ENCODE results near the gene MTHFR. TPM values are rescaled to one million over a fixed set of nuclear protein-coding genes. Genes with fewer than 3 reads are reported as not detected.

The MTHFR gene
- total RNA-seq = 21.6 and 23.5 TPM in 2 replicates

GRCh38 chr1:11805422-11806306 lies at the start of gene MTHFR, which contains the start of gene CLCN6:
Gene MTHFR (minus strand): TSS chr1:11805964. CDS start chr1:11803116, 2,848 bp downstream.
Gene CLCN6 (plus strand): TSS chr1:11806191. CDS start chr1:11806263, 72 bp downstream.
- no peak for TF ChIP-seq CTCF (IDR thresholded peaks at IDR 0.05; ENCODE audit: insufficient read depth, low read depth, low read length)
- peak; percentile 99 for DNase-seq (ENCODE audit: low read depth)
- H3K4me3 ChIP-seq (ENCODE audit: low read depth, low read length) = peak within 1 kb of the TSS; percentile 89

- no peak overlapping the region for H3K4me3 ChIP-seq (ENCODE audit: low read depth, low read length)
- no peak for DNase-seq (ENCODE audit: low read depth)
- no peak for TF ChIP-seq CTCF (IDR thresholded peaks at IDR 0.05; ENCODE audit: insufficient read depth, low read depth, low read length)
These were observed 49.7 kb upstream of the MTHFR start for GRCh38 chr1:11855430-11855829.

- no peak for TF ChIP-seq CTCF (IDR thresholded peaks at IDR 0.05; ENCODE audit: insufficient read depth, low read depth, low read length)
- DNase-seq (ENCODE audit: low read depth) = no peak
- H3K4me3 ChIP-seq (ENCODE audit: low read depth, low read length) = no peak overlapping the region
These were observed 48.8 kb upstream of the MTHFR start for GRCh38 chr1:11854519-11854918.

- TF ChIP-seq CTCF (IDR thresholded peaks at IDR 0.05; ENCODE audit: insufficient read depth, low read depth, low read length) = no peak
- no peak overlapping the region for H3K4me3 ChIP-seq (ENCODE audit: low read depth, low read length)
- DNase-seq (ENCODE audit: low read depth) = no peak
These were observed 45.4 kb upstream of the MTHFR start for GRCh38 chr1:11851180-11851579.

GRCh38 chr1:11850156-11850555 lies 44.4 kb upstream of the MTHFR start:
- no peak for DNase-seq (ENCODE audit: low read depth)
- H3K4me3 ChIP-seq (ENCODE audit: low read depth, low read length) = no peak overlapping the region
- no peak for TF ChIP-seq CTCF (IDR thresholded peaks at IDR 0.05; ENCODE audit: insufficient read depth, low read depth, low read length)

GRCh38 chr1:11848373-11848700 lies 42.6 kb upstream of the MTHFR start:
- DNase-seq (ENCODE audit: low read depth) = no peak
- TF ChIP-seq CTCF (IDR thresholded peaks at IDR 0.05; ENCODE audit: insufficient read depth, low read depth, low read length) = no peak
- no peak overlapping the region for H3K4me3 ChIP-seq (ENCODE audit: low read depth, low read length)

All from fibroblast of villous mesenchyme (primary cell).